GM19023 (cell line): ENCODE measurements around the gene EXTL2.
A peak's percentile ranks its signal among the peaks of the same experiment; 100 is the strongest.
"Not testable (repeated sequence)": the region's sequence is repeated elsewhere in the genome, so short reads cannot be mapped to it uniquely, and the experiment has no call there.

ENCODE experiments used
- ATAC-seq: cut with Tn5 transposase; IDR thresholded peaks from one replicate; pipeline ENCODE4 v1.9.1; 2021; ENCODE audit warnings: mild to moderate bottlenecking, moderate library complexity; ENCODE audit not compliant: unreplicated experiment

EXTL2 gene

GRCh38 chr1:100903777-100904176, 9.1 kb upstream of the EXTL2 start:
- ATAC-seq, result no peak

GRCh38 chr1:100902365-100902764, 7.7 kb upstream of the EXTL2 start:
- ATAC-seq, result no peak

- peak; percentile 41 for ATAC-seq
Observed at GRCh38 chr1:100896481-100896982, 1.9 kb upstream of the EXTL2 start.

- peak; percentile 72 for ATAC-seq
Observed at GRCh38 chr1:100895540-100896480, 1.2 kb upstream of the EXTL2 start, which contains the start of gene SLC30A7. SLC30A7 (plus strand) TSS chr1:100896090; CDS start chr1:100896263, 173 bp downstream.

GRCh38 chr1:100893718-100894117, 924 bp downstream of the EXTL2 start:
- no peak for ATAC-seq

- no peak for ATAC-seq
Observed at GRCh38 chr1:100892554-100892953, 2.1 kb downstream of the EXTL2 start.

- ATAC-seq, result no peak
Observed at GRCh38 chr1:100891380-100891779, 3.3 kb downstream of the EXTL2 start.

- not testable (repeated sequence) for ATAC-seq
Observed at GRCh38 chr1:100889869-100890482, 4.7 kb downstream of the EXTL2 start.

- not testable (repeated sequence) for ATAC-seq
Observed at GRCh38 chr1:100889007-100889406, 5.6 kb downstream of the EXTL2 start.

GRCh38 chr1:100883963-100884362, 10.7 kb downstream of the EXTL2 start:
- no peak for ATAC-seq

GRCh38 chr1:100882698-100883097, 11.9 kb downstream of the EXTL2 start:
- no peak for ATAC-seq

GRCh38 chr1:100881687-100882086, 13.0 kb downstream of the EXTL2 start:
- ATAC-seq, result no peak

- no peak for ATAC-seq
Observed at GRCh38 chr1:100879422-100879821, 15.2 kb downstream of the EXTL2 start.

- no peak for ATAC-seq
Observed at GRCh38 chr1:100876291-100876690, 18.4 kb downstream of the EXTL2 start.

GRCh38 chr1:100875228-100875627, 19.4 kb downstream of the EXTL2 start:
- no peak for ATAC-seq

- ATAC-seq, result no peak
Observed at GRCh38 chr1:100874433-100874832, 20.2 kb downstream of the EXTL2 start.

- no peak for ATAC-seq
Observed at GRCh38 chr1:100869996-100870395, 24.6 kb downstream of the EXTL2 start.

GRCh38 chr1:100868364-100868995, 26.2 kb downstream of the EXTL2 start:
- ATAC-seq, result no peak

GRCh38 chr1:100866901-100867206, 27.8 kb downstream of the EXTL2 start:
- ATAC-seq, result no peak

GRCh38 chr1:100866041-100866900, 28.4 kb downstream of the EXTL2 start:
- no peak for ATAC-seq

GRCh38 chr1:100862591-100862990, 32.1 kb downstream of the EXTL2 start:
- no peak for ATAC-seq
